HG03354 (cell line): Measurements from ENCODE around the gene PEPD.

Source experiments
- ATAC-seq: cut with Tn5 transposase; IDR thresholded peaks from one replicate; pipeline ENCODE4 v1.9.1; 2021; ENCODE audit warnings: mild to moderate bottlenecking; ENCODE audit not compliant: unreplicated experiment, poor library complexity, severe bottlenecking

Gene PEPD

GRCh38 chr19:33514885-33515551 is 6.6 kb downstream of the PEPD start:
- ATAC-seq: no peak

DNA sequence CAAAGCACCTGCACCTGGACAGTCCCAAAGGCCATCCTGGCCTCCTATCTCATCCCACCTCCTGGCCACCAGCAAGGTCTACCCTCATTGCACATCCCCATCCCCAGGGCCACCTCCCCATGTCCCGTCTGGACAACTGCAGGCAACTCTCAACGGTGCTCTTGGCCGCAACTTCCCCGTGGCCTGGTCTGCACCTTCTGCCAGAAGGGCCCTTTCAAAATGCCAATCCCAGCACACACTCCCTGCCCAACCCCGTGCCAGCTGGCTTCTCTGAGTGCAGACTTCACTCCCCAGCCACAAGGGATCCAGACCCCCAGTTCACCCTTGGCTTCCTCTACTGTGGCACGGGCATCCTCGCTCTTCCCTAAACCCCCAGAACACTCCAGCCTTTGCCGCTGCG is 8.2 kb downstream of the PEPD start:
- no peak for ATAC-seq

- ATAC-seq: no peak
Observed at GRCh38 chr19:33512580-33513137, 8.9 kb downstream of the PEPD start.

DNA sequence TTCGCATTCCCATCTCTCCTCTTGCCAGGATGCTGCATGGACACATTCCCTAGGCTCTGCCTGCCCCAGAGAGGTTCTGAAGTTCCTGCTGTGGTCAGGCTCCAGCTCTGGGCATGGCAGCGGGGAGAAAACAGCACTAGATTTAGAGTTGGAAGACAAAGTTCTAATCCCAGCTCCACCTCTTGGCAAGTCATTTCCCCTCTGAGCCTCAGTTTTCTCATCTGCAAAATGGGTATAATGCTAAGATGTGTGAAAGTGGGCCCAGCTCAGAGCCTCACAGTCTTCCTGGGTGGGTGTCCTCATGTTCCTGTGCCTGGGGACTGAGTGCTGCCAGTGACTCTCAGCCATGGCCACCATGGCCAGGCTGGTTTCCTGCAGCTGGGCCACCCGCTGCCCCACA is 9.6 kb downstream of the PEPD start:
- no peak for ATAC-seq

- no peak for ATAC-seq
Observed at GRCh38 chr19:33511346-33511745, 10.2 kb downstream of the PEPD start.

- no peak for ATAC-seq
Observed at GRCh38 chr19:33510462-33511194, 11.0 kb downstream of the PEPD start.

DNA sequence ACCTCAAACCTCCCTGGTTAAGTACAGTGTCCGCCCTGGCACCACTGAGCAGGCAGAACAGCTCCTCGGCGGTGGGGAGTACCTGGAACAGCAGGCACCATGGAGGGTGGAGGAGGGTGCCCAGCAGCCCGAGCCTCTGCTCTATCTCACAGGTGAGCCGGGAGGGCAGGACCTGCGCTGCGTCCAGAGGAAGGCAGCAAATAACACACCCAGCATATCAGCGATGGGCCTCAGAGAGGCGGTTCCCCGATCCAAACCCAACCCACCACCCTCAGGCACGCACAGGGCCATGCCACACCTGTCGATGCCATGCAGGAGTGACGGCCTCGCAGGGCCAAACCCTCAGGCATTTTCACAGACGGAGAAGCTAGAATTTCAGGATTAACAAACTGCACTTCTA is 11.8 kb downstream of the PEPD start:
- no peak for ATAC-seq

DNA sequence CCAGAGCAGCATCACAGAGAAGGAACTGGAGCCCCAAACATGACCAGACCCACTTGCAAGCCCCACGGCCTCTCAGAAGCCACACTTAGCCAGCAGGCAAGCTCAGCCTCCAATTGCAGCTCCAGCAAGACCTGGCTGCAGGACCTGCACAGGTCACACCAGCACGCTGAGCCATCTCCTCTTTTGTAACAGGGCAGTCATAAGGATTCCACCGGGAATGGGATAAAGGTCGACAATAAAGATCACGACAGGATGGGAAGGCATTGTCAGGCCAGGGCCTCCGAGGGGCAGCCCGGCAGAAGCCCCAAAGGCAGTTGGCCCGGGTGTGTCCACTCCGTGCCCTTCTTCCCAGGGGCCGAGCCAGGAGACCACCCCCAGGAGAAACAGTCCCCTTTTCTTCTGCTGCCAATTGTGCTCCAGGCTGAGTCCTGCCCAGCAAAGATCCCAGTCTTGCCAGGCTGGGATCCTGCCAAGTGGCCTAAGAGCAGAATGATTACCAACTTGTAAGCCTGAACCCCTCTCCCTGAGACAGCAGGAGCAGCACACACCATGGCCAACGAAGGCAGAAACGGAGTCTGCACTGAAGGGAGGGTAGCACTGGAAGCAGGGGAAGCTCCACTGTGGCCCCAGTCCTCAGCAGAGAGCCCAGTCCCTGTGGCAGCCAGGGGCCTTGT is 12.5 kb downstream of the PEPD start:
- ATAC-seq: no peak

DNA sequence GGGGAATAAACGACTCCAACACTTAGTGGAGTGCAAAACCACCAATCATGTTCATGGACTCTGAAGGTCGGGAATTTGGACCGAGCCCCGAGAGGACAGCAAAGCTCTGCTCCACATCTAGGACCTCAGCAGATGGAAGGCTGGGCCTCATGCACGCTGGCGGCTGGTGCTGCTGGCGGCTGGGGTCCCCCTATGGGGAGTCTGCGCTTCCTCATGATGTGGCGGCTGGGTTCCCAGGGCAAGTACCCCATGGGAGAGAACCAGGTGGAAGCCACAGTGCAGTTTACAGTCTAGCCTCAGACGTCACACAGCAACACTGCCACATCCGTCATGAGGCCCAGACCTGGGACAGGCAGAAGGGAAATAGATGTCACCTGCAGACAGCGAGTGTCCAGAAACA is 13.2 kb downstream of the PEPD start:
- ATAC-seq: no peak

GRCh38 chr19:33508009-33508408 is 13.6 kb downstream of the PEPD start:
- no peak for ATAC-seq

GRCh38 chr19:33507021-33507956 is 14.3 kb downstream of the PEPD start:
- no peak for ATAC-seq

DNA sequence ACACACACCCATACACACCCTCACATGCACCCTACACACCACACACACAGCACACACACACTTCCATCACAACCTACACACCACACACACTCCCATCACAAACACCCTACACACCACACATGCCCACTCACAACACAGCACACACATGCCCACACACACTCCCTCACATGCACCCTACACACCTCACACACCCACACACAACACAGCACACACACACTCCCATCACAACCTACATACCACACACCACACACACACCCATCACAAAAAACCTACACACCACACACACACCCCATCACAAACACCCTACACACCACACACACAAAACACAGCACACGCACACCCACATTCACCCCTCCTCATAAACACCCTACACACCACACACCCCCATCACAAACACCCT is 15.1 kb downstream of the PEPD start:
- ATAC-seq: no peak

DNA sequence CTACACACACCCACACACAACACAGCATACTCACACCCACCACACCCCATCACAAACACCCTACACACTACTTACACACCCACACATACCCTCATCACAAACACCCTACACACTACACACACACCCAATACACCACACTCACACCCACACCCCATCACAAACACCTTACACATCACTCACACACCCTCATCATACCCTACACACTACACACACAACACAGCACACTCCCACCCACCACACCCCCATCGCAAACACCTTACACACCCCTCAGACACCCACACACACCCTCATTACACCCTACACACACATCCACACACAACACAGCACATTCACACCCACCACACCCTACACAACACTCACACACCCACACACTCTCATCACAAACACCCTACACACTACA is 15.8 kb downstream of the PEPD start:
- ATAC-seq: no peak

- ATAC-seq: no peak
Observed at GRCh38 chr19:33505148-33505547, 16.4 kb downstream of the PEPD start.

GRCh38 chr19:33504058-33504444 is 17.5 kb downstream of the PEPD start:
- no peak for ATAC-seq

DNA sequence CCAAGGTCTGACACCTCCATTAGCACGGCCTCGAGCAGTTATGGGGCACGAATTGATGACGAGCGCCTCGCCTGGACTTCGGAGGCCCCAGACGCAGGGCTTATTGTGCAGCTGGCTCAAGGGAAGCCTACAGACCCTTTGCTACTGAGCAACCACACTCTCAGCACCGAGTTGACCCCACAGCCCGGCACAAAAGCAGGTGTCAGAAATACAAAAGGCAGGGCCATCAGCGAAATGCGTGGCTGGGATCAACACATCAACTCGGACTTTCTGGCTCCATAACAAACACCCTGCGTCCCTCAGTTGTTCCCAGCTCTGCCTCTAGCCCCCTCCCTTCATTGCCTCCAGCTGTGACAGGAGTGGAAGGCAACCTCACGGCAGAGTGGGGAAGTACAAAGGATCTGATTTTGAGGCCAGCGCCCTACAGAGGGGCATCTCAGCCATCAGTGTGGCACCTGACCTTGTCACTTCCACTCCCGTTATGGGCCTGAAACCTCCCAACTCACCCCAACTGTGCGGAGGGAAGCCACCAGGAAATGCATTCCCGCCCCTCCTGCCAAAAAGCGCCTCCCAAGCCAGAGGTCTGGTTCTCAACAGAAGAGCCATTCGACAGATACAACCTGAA is 18.0 kb downstream of the PEPD start:
- no peak for ATAC-seq

- no peak for ATAC-seq
Observed at GRCh38 chr19:33503030-33503429, 18.6 kb downstream of the PEPD start.

DNA sequence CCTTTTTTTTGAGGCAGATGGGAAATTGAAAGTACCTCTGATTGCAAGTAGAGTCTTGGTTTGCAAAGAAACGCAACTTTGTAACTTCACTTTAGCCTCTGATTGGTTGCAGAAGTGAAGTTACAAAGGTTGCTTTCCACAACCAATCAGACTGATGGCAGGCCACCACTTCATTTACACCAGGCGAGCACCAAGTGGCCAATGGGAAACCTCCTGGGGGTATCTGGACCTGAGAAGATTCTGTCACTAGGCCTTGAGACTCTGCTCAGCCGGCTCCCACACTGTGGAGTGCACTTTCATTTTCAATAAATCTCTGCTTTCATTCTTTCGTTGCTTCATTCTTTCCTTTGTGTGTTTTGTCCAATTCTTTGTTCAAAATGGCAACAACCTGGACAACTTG is 19.1 kb downstream of the PEPD start:
- ATAC-seq: no peak

- no peak for ATAC-seq
Observed at GRCh38 chr19:33501693-33502356, 19.8 kb downstream of the PEPD start.
